ENCODE measurements around the gene POLR3GL. TPM values are rescaled to one million over a fixed set of nuclear protein-coding genes. Genes with fewer than 3 reads are reported as not detected.
A peak's percentile ranks its signal among the peaks of the same experiment; 100 is the strongest.

Gene POLR3GL
- total RNA-seq, 6 donors from 2014 or later = 18.7 to 25.7 (median 22.5) TPM

GRCh38 chr1:145994391-145995120, 30.1 kb downstream of the POLR3GL start:
- Histone ChIP-seq H3K27me3 (no peaks in the 10 kb centered on the region), H3K9me3 (no peaks in the 10 kb centered on the region), H3K36me3 (peaks cover 26 to 43% (median 32%) of the 10 kb centered on the region in 4 donors), H3K4me3 (peak overlapping the region; percentile 70 to 89 (median 77)), H3K27ac (peak overlapping the region; percentile 93 to 96 (median 96)), H3K4me1 (peaks cover 27 to 52% (median 34%) of the 10 kb centered on the region in 4 donors)
- WGBS, 2 donors = 8 to 9% methylated on average over 10 of the region's 10 CpGs
- DNase-seq (no peak), ATAC-seq (ENCODE audit: low FRiP score in 2 of 2) (no peak)
- TF ChIP-seq POLR2A (IDR thresholded peaks at IDR 0.05) = peak in 3 of 4 donors; percentile 5 to 39 (median 19)
- TF ChIP-seq CTCF (IDR thresholded peaks at IDR 0.05) = no peak
- TF ChIP-seq POLR2AphosphoS5 (IDR thresholded peaks at IDR 0.05) = peak; percentile 71 to 73
- TF ChIP-seq EP300 (IDR thresholded peaks at IDR 0.05) = no peak

GRCh38 chr1:145995148-145995881, 30.8 kb downstream of the POLR3GL start:
- Histone ChIP-seq H3K36me3 (peaks cover 26 to 43% (median 32%) of the 10 kb centered on the region in 4 donors), H3K27ac (peak overlapping the region; percentile 93 to 96 (median 96)), H3K4me3 (peak overlapping the region; percentile 70 to 89 (median 77)), H3K27me3 (no peaks in the 10 kb centered on the region), H3K4me1 (peaks cover 34 to 53% (median 40%) of the 10 kb centered on the region in 4 donors), H3K9me3 (no peaks in the 10 kb centered on the region)
- WGBS, 2 donors = 1% methylated on average over 8 of the region's 8 CpGs
- ATAC-seq (ENCODE audit: low FRiP score in 2 of 2) = no peak
- peak in 1 of 2 donors; percentile 16 for DNase-seq
- TF ChIP-seq EP300 (IDR thresholded peaks at IDR 0.05) = no peak
- TF ChIP-seq POLR2A (IDR thresholded peaks at IDR 0.05) = peak in 1 of 4 donors; percentile 26
- TF ChIP-seq POLR2AphosphoS5 (IDR thresholded peaks at IDR 0.05) = peak in 1 of 2 donors; percentile 60
- TF ChIP-seq CTCF (IDR thresholded peaks at IDR 0.05) = no peak

GRCh38 chr1:145995964-145996432, 31.5 kb downstream of the POLR3GL start:
- H3K27me3 ChIP-seq = no peaks in the 10 kb centered on the region
- DNase-seq (peak in 1 of 2 donors; percentile 25), ATAC-seq (ENCODE audit: low FRiP score in 2 of 2) (no peak)
- 0 to 1% methylated on average over 13 of the region's 13 CpGs for WGBS, 2 donors
- H3K27ac ChIP-seq = peak overlapping the region; percentile 93 to 96 (median 96)
- H3K4me3 ChIP-seq = peak overlapping the region; percentile 70 to 89 (median 77)
- H3K36me3 ChIP-seq = peaks cover 26 to 43% (median 32%) of the 10 kb centered on the region in 4 donors
- peaks cover 36 to 50% (median 39%) of the 10 kb centered on the region in 4 donors for H3K4me1 ChIP-seq
- no peaks in the 10 kb centered on the region for H3K9me3 ChIP-seq
- TF ChIP-seq POLR2AphosphoS5 (IDR thresholded peaks at IDR 0.05) (peak in 1 of 2 donors; percentile 72), CTCF (IDR thresholded peaks at IDR 0.05) (no peak), POLR2A (IDR thresholded peaks at IDR 0.05) (no peak), EP300 (IDR thresholded peaks at IDR 0.05) (no peak)

- Histone ChIP-seq H3K36me3 (peaks cover 26 to 43% (median 32%) of the 10 kb centered on the region in 4 donors), H3K9me3 (no peaks in the 10 kb centered on the region), H3K4me1 (peaks cover 38 to 48% (median 40%) of the 10 kb centered on the region in 4 donors), H3K27ac (peak within 1 kb of the TSS; percentile 93 to 96 (median 96)), H3K4me3 (peak within 1 kb of the TSS; percentile 70 to 89 (median 77)), H3K27me3 (no peaks in the 10 kb centered on the region)
- 0% methylated on average over 24 to 30 of the region's 30 CpGs for WGBS, 2 donors
- peak; percentile 96 to 100 for DNase-seq
- peak; percentile 95 to 98 for ATAC-seq (ENCODE audit: low FRiP score in 2 of 2)
- peak; percentile 61 to 98 (median 95) for TF ChIP-seq POLR2A (IDR thresholded peaks at IDR 0.05)
- no peak for TF ChIP-seq CTCF (IDR thresholded peaks at IDR 0.05)
- TF ChIP-seq EP300 (IDR thresholded peaks at IDR 0.05) = peak in 2 of 4 donors; percentile 85 to 97
- TF ChIP-seq POLR2AphosphoS5 (IDR thresholded peaks at IDR 0.05) = peak; percentile 98 to 100
These were observed 32.0 kb downstream of the POLR3GL start, which contains the start of gene TXNIP for GRCh38 chr1:145996433-145997015. TSS of gene TXNIP (minus strand) at chr1:145996579. CDS start at chr1:145996266, 313 bp downstream.

All from upper lobe of left lung (tissue), 6 donors.